CD4-positive, alpha-beta T cell treated with Interleukin-4 for 1 hour (primary cell): ENCODE measurements around the gene RDH5.

Source experiments
- DNase-seq, 2 donors: peaks; one replicate each; pipeline ENCODE4 v3.0.0-alpha.2; 2020 to 2022

Gene RDH5

GRCh38 chr12:55720071-55720564 lies at the start of gene RDH5:
Gene RDH5, plus strand, starts transcription at chr12:55720393. Its CDS starts 792 bp downstream, at chr12:55721185.
- DNase-seq = no peak

GRCh38 chr12:55671746-55672145 lies 48.4 kb upstream of the RDH5 start:
- DNase-seq = no peak

GRCh38 chr12:55673638-55674037 lies 46.6 kb upstream of the RDH5 start:
- DNase-seq = no peak

- peak in 1 of 2 donors; percentile 13 for DNase-seq
Measured at GRCh38 chr12:55675666-55676065, 44.5 kb upstream of the RDH5 start.

- peak in 1 of 2 donors; percentile 3 for DNase-seq
Measured at GRCh38 chr12:55676707-55677106, 43.5 kb upstream of the RDH5 start.

- peak in 1 of 2 donors; percentile 3 for DNase-seq
Measured at GRCh38 chr12:55679691-55680090, 40.5 kb upstream of the RDH5 start.

- DNase-seq = peak in 1 of 2 donors; percentile 8
Measured at GRCh38 chr12:55681142-55682077, 38.8 kb upstream of the RDH5 start.

- peak in 1 of 2 donors; percentile 9 for DNase-seq
Measured at GRCh38 chr12:55682087-55682796, 38.0 kb upstream of the RDH5 start.

- DNase-seq = peak in 1 of 2 donors; percentile 5
Measured at GRCh38 chr12:55683676-55684075, 36.5 kb upstream of the RDH5 start.

- peak in 1 of 2 donors; percentile 7 for DNase-seq
Measured at GRCh38 chr12:55684761-55685370, 35.3 kb upstream of the RDH5 start.

- DNase-seq = no peak
Measured at GRCh38 chr12:55685671-55686070, 34.5 kb upstream of the RDH5 start.

- no peak for DNase-seq
Measured at GRCh38 chr12:55686366-55687010, 33.7 kb upstream of the RDH5 start.

GRCh38 chr12:55687746-55688145 lies 32.4 kb upstream of the RDH5 start:
- DNase-seq = no peak

GRCh38 chr12:55688716-55689655 lies 31.2 kb upstream of the RDH5 start:
- DNase-seq = no peak

- peak in 1 of 2 donors; percentile 8 for DNase-seq
Measured at GRCh38 chr12:55692631-55693322, 27.4 kb upstream of the RDH5 start.

GRCh38 chr12:55693323-55694187 lies 26.6 kb upstream of the RDH5 start:
- peak in 1 of 2 donors; percentile 6 for DNase-seq

GRCh38 chr12:55694188-55694515 lies 26.0 kb upstream of the RDH5 start:
- no peak for DNase-seq

GRCh38 chr12:55694651-55695050 lies 25.5 kb upstream of the RDH5 start:
- DNase-seq = peak in 1 of 2 donors; percentile 1

- DNase-seq = peak in 1 of 2 donors; percentile 8
Measured at GRCh38 chr12:55695349-55695748, 24.8 kb upstream of the RDH5 start.

- DNase-seq = no peak
Measured at GRCh38 chr12:55696141-55696540, 24.1 kb upstream of the RDH5 start.
